DND-41 (cell line): ENCODE results near the gene VWCE.

ENCODE experiments used
- ATAC-seq: fragments of 200-7000 bp; cut with Tn5 transposase; 3 replicates; pipeline ENCODE4 v1.9.1; 2021; ENCODE audit warnings: low read depth; ENCODE audit not compliant: insufficient read depth
- DNase-seq: peaks from one replicate; pipeline ENCODE4 v3.0.0-alpha.2; 2020
- H2AFZ ChIP-seq: 2 replicates; pipeline ENCODE4 v1.6.0; 2012; ENCODE audit warnings: low read depth, low read length
- H3K27ac ChIP-seq: 2 replicates; pipeline ENCODE4 v1.5.1; 2012; ENCODE audit warnings: low read length, inconsistent platforms
- H3K27me3 ChIP-seq: fragments of 200-600 bp; sonication (generic); 2 replicates; pipeline ENCODE4 v1.6.0; 2012; ENCODE audit warnings: low read length, mild to moderate bottlenecking, inconsistent platforms; ENCODE audit not compliant: insufficient read depth, poor library complexity
- H3K36me3 ChIP-seq: 2 replicates; pipeline ENCODE4 v1.5.1; 2012; ENCODE audit warnings: low read length, inconsistent platforms; ENCODE audit not compliant: insufficient read depth
- H3K4me1 ChIP-seq: 2 replicates; pipeline ENCODE4 v1.5.1; 2012; ENCODE audit warnings: mild to moderate bottlenecking, low read length; ENCODE audit not compliant: insufficient read depth
- H3K4me2 ChIP-seq: 2 replicates; pipeline ENCODE4 v1.6.0; 2012; ENCODE audit warnings: mild to moderate bottlenecking, moderate library complexity, low read length, inconsistent platforms; ENCODE audit not compliant: insufficient read depth
- H3K4me3 ChIP-seq, 2 experiments: fragments of 200-600 bp in 1 of 2; shearing (Covaris generic) in 1 of 2; 2 replicates each; pipeline ENCODE4 v1.5.1; 2012 to 2016; ENCODE audit warnings: inconsistent platforms in 2 of 2, low read length in 2 of 2, mild to moderate bottlenecking in 2 of 2, low read depth in 1 of 2, moderate library complexity in 1 of 2
- H3K79me2 ChIP-seq: 2 replicates; pipeline ENCODE4 v1.6.0; 2012; ENCODE audit warnings: low read length, inconsistent platforms; ENCODE audit not compliant: insufficient read depth
- H3K9ac ChIP-seq: 2 replicates; pipeline ENCODE4 v1.6.0; 2012; ENCODE audit warnings: low read depth, mild to moderate bottlenecking, inconsistent platforms, low read length, moderate library complexity
- H3K9me3 ChIP-seq: 2 replicates; pipeline ENCODE4 v1.5.1; 2012; ENCODE audit warnings: low read length, moderate library complexity, mild to moderate bottlenecking, inconsistent platforms; ENCODE audit not compliant: insufficient read depth, severe bottlenecking
- H4K20me1 ChIP-seq: 2 replicates; pipeline ENCODE4 v1.6.0; 2012; ENCODE audit warnings: low read length; ENCODE audit not compliant: insufficient read depth
- EZH2 ChIP-seq: IDR thresholded peaks from 3 replicates; pipeline ENCODE4 v1.6.1; 2012; ENCODE audit warnings: borderline replicate concordance, low read depth, mild to moderate bottlenecking, moderate library complexity, low read length, inconsistent platforms; ENCODE audit not compliant: severe bottlenecking
- TF ChIP-seq, protein P1 (sequence below): IDR thresholded peaks from 2 replicates; pipeline ENCODE4 v1.5.1; 2012; ENCODE audit warnings: borderline replicate concordance, low read length, moderate library complexity, mild to moderate bottlenecking; ENCODE audit not compliant: poor library complexity, severe bottlenecking; ENCODE audit errors: extremely low read depth

Gene VWCE

DNA sequence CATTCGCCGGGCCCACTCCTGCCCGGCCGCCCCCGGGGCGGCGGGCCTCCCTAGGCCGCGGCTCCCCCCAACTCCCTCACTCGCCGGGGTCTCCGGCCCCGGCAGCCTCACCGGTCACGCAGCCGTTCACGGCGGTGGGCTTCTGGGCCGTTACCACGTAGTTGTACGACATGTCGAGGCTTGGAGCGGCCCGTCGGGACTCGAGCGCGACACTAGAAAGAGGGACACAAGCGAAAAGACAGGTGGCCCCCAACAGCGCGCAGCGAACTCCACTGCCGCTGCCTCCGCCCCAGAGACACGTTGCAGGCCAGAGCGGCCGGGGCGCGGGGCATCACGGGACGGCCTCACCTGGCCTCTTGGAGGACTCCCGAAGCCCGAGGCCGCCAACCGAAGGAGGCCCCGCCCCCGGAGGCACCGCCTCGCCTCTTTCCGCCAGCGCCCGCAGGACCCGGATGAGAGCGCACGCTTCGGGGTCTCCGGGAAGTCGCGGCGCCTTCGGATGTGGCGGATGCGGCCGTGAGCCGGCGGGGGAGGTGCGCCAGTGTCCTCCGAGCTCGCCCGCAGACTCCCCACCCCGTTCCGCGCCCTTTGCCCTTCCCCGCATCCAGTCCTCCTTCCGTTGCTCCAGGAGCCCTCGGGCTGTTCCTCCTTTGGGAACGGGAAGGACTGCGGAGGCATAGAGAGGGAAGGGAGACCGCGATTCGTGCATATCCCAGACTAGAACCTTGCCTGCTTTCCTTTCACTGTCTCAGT is 37.9 kb upstream of the VWCE start, which contains the start of the genes DDB1 and TKFC:
TSS of gene DDB1 (minus strand) at position 309 of the 753 bp plus-strand sequence. CDS start at position 172, 137 bp downstream.
TSS of gene TKFC (plus strand) at position 432 of the 753 bp plus-strand sequence. CDS start 1,501 bp downstream, outside the sequence.
- TF ChIP-seq, protein P1, sequence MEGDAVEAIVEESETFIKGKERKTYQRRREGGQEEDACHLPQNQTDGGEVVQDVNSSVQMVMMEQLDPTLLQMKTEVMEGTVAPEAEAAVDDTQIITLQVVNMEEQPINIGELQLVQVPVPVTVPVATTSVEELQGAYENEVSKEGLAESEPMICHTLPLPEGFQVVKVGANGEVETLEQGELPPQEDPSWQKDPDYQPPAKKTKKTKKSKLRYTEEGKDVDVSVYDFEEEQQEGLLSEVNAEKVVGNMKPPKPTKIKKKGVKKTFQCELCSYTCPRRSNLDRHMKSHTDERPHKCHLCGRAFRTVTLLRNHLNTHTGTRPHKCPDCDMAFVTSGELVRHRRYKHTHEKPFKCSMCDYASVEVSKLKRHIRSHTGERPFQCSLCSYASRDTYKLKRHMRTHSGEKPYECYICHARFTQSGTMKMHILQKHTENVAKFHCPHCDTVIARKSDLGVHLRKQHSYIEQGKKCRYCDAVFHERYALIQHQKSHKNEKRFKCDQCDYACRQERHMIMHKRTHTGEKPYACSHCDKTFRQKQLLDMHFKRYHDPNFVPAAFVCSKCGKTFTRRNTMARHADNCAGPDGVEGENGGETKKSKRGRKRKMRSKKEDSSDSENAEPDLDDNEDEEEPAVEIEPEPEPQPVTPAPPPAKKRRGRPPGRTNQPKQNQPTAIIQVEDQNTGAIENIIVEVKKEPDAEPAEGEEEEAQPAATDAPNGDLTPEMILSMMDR = no peak
- no peak for TF ChIP-seq EZH2
- peaks cover 27% of the 10 kb centered on the region; the same call in 1 of the 2 replicates for H4K20me1 ChIP-seq
- peaks cover 63% of the 10 kb centered on the region for H3K4me1 ChIP-seq
- peaks cover 22% of the 10 kb centered on the region for H3K36me3 ChIP-seq
- no peaks in the 10 kb centered on the region for H3K27me3 ChIP-seq
- H3K79me2 ChIP-seq = peaks cover 56% of the 10 kb centered on the region
- H3K4me2 ChIP-seq = peak within 1 kb of the TSS; percentile 86
- H3K9ac ChIP-seq = peak within 1 kb of the TSS; percentile 98
- peak within 1 kb of the TSS; percentile 93 for H2AFZ ChIP-seq
- no peaks in the 10 kb centered on the region for H3K9me3 ChIP-seq
- H3K27ac ChIP-seq = peak within 1 kb of the TSS; percentile 89
- peak; percentile 90 for ATAC-seq
- peak within 1 kb of the TSS; percentile 64 to 97 for H3K4me3 ChIP-seq
- DNase-seq = peak; percentile 98

DNA sequence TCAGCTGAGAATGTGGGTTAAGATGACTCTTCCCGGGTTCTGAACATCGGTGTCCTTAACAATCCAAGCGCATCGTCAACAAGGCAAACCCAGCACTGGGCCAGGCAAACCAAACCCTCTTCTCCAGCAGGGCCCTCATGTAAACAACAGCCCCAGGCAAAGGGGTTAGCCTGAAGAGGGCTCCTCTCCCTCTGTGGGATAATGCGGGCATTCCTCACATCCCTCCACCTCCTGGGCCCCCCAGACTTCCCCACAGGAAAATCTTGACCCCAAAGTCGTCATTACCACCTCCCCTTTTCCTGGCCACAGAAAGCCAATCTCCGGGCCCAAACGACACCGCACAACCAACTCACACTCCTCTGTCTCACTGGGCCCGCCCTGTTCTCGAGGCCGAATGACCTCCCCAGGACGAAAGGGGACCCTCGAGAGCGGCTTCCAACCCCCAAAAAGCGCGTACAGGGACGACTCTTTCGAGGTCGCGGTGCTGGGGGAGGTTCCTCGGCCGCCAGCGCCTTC is 37.2 kb upstream of the VWCE start:
- peak overlapping the region; percentile 93 for H2AFZ ChIP-seq
- no peaks in the 10 kb centered on the region for H3K9me3 ChIP-seq
- H3K27ac ChIP-seq = peak overlapping the region; percentile 89
- H4K20me1 ChIP-seq = peaks cover 30% of the 10 kb centered on the region; the same call in 1 of the 2 replicates
- TF ChIP-seq EZH2 = no peak
- TF ChIP-seq, protein P1 = no peak
- ATAC-seq (no peak), DNase-seq (peak; percentile 13)
- peak overlapping the region; percentile 64 to 97 for H3K4me3 ChIP-seq
- peaks cover 63% of the 10 kb centered on the region for H3K79me2 ChIP-seq
- H3K9ac ChIP-seq = peak overlapping the region; percentile 98
- no peaks in the 10 kb centered on the region for H3K27me3 ChIP-seq
- H3K36me3 ChIP-seq = peaks cover 28% of the 10 kb centered on the region
- H3K4me2 ChIP-seq = peak overlapping the region; percentile 86
- H3K4me1 ChIP-seq = peaks cover 63% of the 10 kb centered on the region

DNA sequence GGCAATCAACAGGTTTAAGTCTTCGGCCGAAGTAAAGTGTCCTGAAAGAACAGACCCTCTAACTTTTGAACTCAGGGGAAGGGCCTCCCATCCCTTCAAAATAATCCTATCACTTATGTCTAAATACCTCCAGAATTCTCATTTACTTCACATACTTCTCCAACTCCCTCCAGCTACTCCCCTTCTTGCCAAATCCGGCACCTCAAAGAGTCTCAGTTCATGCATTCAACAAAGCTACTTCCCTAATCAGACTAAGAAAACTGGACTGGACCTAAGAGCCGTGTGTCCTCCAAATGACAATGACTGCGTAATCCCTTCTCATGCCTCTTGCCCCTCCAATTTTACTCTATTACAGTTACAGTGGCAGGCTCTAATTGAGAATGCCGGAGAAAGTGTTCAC is 36.5 kb upstream of the VWCE start:
- no peak for TF ChIP-seq EZH2
- TF ChIP-seq, protein P1 = no peak
- peak overlapping the region; percentile 89 for H3K27ac ChIP-seq
- peak overlapping the region; percentile 86 for H3K4me2 ChIP-seq
- ATAC-seq (no peak), DNase-seq (no peak)
- H3K4me3 ChIP-seq = peak overlapping the region; percentile 64 to 97; a peak in 3 of 4 replicates
- H3K9me3 ChIP-seq = no peaks in the 10 kb centered on the region
- peaks cover 35% of the 10 kb centered on the region for H3K36me3 ChIP-seq
- peaks cover 70% of the 10 kb centered on the region for H3K79me2 ChIP-seq
- peaks cover 33% of the 10 kb centered on the region; the same call in 1 of the 2 replicates for H4K20me1 ChIP-seq
- no peaks in the 10 kb centered on the region for H3K27me3 ChIP-seq
- peaks cover 61% of the 10 kb centered on the region for H3K4me1 ChIP-seq
- H3K9ac ChIP-seq = peak overlapping the region; percentile 98
- H2AFZ ChIP-seq = no peak overlapping the region
